PC-9 (cell line): Measurements from ENCODE around the gene SHISA4.

Experiments
- EZH2 ChIP-seq: fragments of 200-600 bp; sonication (generic); IDR thresholded peaks from 2 replicates; pipeline ENCODE4 v1.8.0; 2017; ENCODE audit warnings: antibody characterized with exemption, low read depth
- TF ChIP-seq, protein P1 (sequence below): fragments of 200-600 bp; sonication (generic); conservative IDR thresholded peaks from 2 replicates; pipeline ENCODE4 v1.6.1; 2017; ENCODE audit warnings: mixed run types, antibody characterized with exemption, mild to moderate bottlenecking, moderate library complexity

DNA sequence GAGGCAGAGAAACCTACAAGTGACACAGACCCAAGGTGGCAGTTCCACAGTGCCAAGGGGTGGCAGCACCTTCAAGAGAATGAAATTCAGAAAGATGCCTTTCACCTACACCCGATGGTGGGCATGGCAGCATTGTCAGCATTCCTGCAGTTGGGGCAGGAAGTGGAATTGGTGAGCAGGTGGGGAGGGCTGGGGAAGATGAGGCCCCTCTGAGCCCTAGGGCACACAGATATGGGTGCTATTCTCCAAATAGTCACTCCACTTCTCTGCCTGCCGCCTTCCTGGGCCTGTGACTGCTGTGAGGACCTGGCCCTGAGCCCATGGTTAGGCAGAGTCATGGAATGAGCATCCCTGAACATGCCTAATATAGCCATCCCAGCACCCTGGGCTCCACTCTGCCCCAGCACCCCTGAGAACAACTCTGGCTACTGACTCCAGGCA, 8.3 kb downstream of the SHISA4 start:
- TF ChIP-seq, protein P1, sequence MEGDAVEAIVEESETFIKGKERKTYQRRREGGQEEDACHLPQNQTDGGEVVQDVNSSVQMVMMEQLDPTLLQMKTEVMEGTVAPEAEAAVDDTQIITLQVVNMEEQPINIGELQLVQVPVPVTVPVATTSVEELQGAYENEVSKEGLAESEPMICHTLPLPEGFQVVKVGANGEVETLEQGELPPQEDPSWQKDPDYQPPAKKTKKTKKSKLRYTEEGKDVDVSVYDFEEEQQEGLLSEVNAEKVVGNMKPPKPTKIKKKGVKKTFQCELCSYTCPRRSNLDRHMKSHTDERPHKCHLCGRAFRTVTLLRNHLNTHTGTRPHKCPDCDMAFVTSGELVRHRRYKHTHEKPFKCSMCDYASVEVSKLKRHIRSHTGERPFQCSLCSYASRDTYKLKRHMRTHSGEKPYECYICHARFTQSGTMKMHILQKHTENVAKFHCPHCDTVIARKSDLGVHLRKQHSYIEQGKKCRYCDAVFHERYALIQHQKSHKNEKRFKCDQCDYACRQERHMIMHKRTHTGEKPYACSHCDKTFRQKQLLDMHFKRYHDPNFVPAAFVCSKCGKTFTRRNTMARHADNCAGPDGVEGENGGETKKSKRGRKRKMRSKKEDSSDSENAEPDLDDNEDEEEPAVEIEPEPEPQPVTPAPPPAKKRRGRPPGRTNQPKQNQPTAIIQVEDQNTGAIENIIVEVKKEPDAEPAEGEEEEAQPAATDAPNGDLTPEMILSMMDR, result peak; percentile 62
- TF ChIP-seq EZH2, result no peak
